HG03457 (cell line): Measurements from ENCODE around the gene SLC16A11.
"Not testable (repeated sequence)": the region's sequence is repeated elsewhere in the genome, so short reads cannot be mapped to it uniquely, and the experiment has no call there.

Experiments
- ATAC-seq: cut with Tn5 transposase; IDR thresholded peaks from one replicate; pipeline ENCODE4 v1.9.1; 2021; ENCODE audit warnings: moderate number of reproducible peaks; ENCODE audit not compliant: unreplicated experiment

Gene SLC16A11

GRCh38 chr17:7058831-7059447, 15.0 kb upstream of the SLC16A11 start:
- ATAC-seq: no peak

- ATAC-seq: no peak
Observed at GRCh38 chr17:7056386-7056785, 12.5 kb upstream of the SLC16A11 start.

GRCh38 chr17:7050583-7050982, 6.7 kb upstream of the SLC16A11 start:
- ATAC-seq: not testable (repeated sequence)

- no peak for ATAC-seq
Observed at GRCh38 chr17:7048968-7049367, 5.1 kb upstream of the SLC16A11 start.

- no peak for ATAC-seq
Observed at GRCh38 chr17:7047566-7047965, 3.7 kb upstream of the SLC16A11 start.

GRCh38 chr17:7046725-7047397, 3.0 kb upstream of the SLC16A11 start:
- not testable (repeated sequence) for ATAC-seq

GRCh38 chr17:7046127-7046724, 2.3 kb upstream of the SLC16A11 start:
- no peak for ATAC-seq

GRCh38 chr17:7045492-7046126, 1.7 kb upstream of the SLC16A11 start:
- ATAC-seq: no peak

- no peak for ATAC-seq
Observed at GRCh38 chr17:7043182-7043496, 753 bp downstream of the SLC16A11 start.

- no peak for ATAC-seq
Observed at GRCh38 chr17:7042501-7043181, 1.3 kb downstream of the SLC16A11 start.

GRCh38 chr17:7041607-7042500, 2.0 kb downstream of the SLC16A11 start:
- ATAC-seq: no peak

GRCh38 chr17:7039832-7040231, 4.1 kb downstream of the SLC16A11 start:
- no peak for ATAC-seq

GRCh38 chr17:7038025-7038862, 5.6 kb downstream of the SLC16A11 start:
- no peak for ATAC-seq

- ATAC-seq: peak; percentile 71
Observed at GRCh38 chr17:7035591-7036368, 8.1 kb downstream of the SLC16A11 start, which contains the start of gene SLC16A13. SLC16A13 (plus strand) TSS chr17:7036015; CDS start chr17:7036383, 368 bp downstream.

- ATAC-seq: peak; percentile 5
Observed at GRCh38 chr17:7034955-7035590, 8.8 kb downstream of the SLC16A11 start.

- ATAC-seq: no peak
Observed at GRCh38 chr17:7029659-7030058, 14.2 kb downstream of the SLC16A11 start.

- ATAC-seq: no peak
Observed at GRCh38 chr17:7029096-7029495, 14.8 kb downstream of the SLC16A11 start.

- no peak for ATAC-seq
Observed at GRCh38 chr17:7027335-7027734, 16.6 kb downstream of the SLC16A11 start.
